IMR-90 (cell line): ENCODE results near the gene CD1D. TPM values are rescaled to one million over a fixed set of nuclear protein-coding genes. Genes with fewer than 3 reads are reported as not detected.

Source experiments
- ATAC-seq: fragments of 200-7000 bp; cut with Tn5 transposase; 2 replicates; pipeline ENCODE4 v1.9.1; 2020; ENCODE audit warnings: low read depth, mild to moderate bottlenecking, moderate library complexity
- BruUV-seq: library from RNA; stranded (reverse); fragments of 400-500 nt; replicated peaks from 2 replicates; lab custom pipeline; 2021; lab: Mats Ljungman, UMichigan
- CTCF ChIA-PET: fragments of 300-600 bp; formaldehyde crosslinking; extraction: SDS; loops from one replicate; lab custom pipeline; 2021; ENCODE audit warnings: antibody characterized with exemption; lab: Yijun Ruan, JAX
- POLR2A ChIA-PET: fragments of 300-600 bp; sonication (Branson Sonifier 250); formaldehyde crosslinking; loops from one replicate; lab custom pipeline; 2022; ENCODE audit warnings: antibody characterized with exemption; ENCODE audit not compliant: unreplicated experiment; lab: Charles Lee
- DNase-seq: peaks from one replicate; pipeline ENCODE4 v3.0.0; 2013
- H2AFZ ChIP-seq: replicated peaks from 2 replicates; pipeline ENCODE3; 2013; ENCODE audit warnings: low read length, mild to moderate bottlenecking; ENCODE audit not compliant: poor library complexity
- H2AK5ac ChIP-seq: 2 replicates; pipeline ENCODE4 v1.6.1; 2013; ENCODE audit warnings: low read depth, low read length, inconsistent platforms
- H2AK9ac ChIP-seq: replicated peaks from 2 replicates; pipeline ENCODE3; 2013; ENCODE audit warnings: mild to moderate bottlenecking, low read depth, low read length, moderate library complexity; ENCODE audit not compliant: poor library complexity
- H2BK120ac ChIP-seq: 2 replicates; pipeline ENCODE4 v1.6.1; 2013; ENCODE audit warnings: low read depth, low read length, inconsistent platforms
- H2BK15ac ChIP-seq: 3 replicates; pipeline ENCODE4 v1.6.1; 2013; ENCODE audit warnings: low read depth, low read length, inconsistent platforms
- H2BK20ac ChIP-seq: 2 replicates; pipeline ENCODE4 v1.6.1; 2013; ENCODE audit warnings: low read depth, mild to moderate bottlenecking, inconsistent platforms, low read length, moderate library complexity
- H2BK5ac ChIP-seq: 2 replicates; pipeline ENCODE4 v1.6.1; 2013; ENCODE audit warnings: mild to moderate bottlenecking, low read depth, low read length, inconsistent platforms; ENCODE audit not compliant: poor library complexity, severe bottlenecking
- H3K14ac ChIP-seq: replicated peaks from 2 replicates; pipeline ENCODE4 v1.6.1; 2013; ENCODE audit warnings: low read depth, low read length, inconsistent platforms
- H3K18ac ChIP-seq: 2 replicates; pipeline ENCODE4 v1.6.1; 2013; ENCODE audit warnings: low read depth, low read length, control low read depth
- H3K23ac ChIP-seq: 2 replicates; pipeline ENCODE4 v1.6.1; 2013; ENCODE audit warnings: low read depth, low read length, inconsistent platforms
- H3K27ac ChIP-seq: 2 replicates; pipeline ENCODE4 v1.5.1; 2013; ENCODE audit warnings: mild to moderate bottlenecking, control low read depth, low read length; ENCODE audit not compliant: insufficient read depth
- H3K27me3 ChIP-seq: 2 replicates; pipeline ENCODE4 v1.6.1; 2013; ENCODE audit warnings: low read length; ENCODE audit not compliant: control insufficient read depth, insufficient read depth
- H3K36me3 ChIP-seq: 2 replicates; pipeline ENCODE4 v1.6.1; 2013; ENCODE audit warnings: low read length, mixed read lengths; ENCODE audit not compliant: control insufficient read depth, insufficient read depth
- H3K4ac ChIP-seq: 2 replicates; pipeline ENCODE4 v1.6.1; 2013; ENCODE audit warnings: low read depth, low read length, inconsistent platforms
- H3K4me1 ChIP-seq: 2 replicates; pipeline ENCODE4 v1.6.1; 2013; ENCODE audit warnings: low read length, mixed read lengths; ENCODE audit not compliant: control insufficient read depth, insufficient read depth
- H3K4me2 ChIP-seq: 2 replicates; pipeline ENCODE4 v1.6.1; 2013; ENCODE audit warnings: low read depth, mild to moderate bottlenecking, control low read depth, low read length, moderate library complexity
- H3K4me3 ChIP-seq: 2 replicates; pipeline ENCODE4 v1.5.1; 2013; ENCODE audit warnings: low read depth, mild to moderate bottlenecking, control low read depth, low read length, moderate library complexity; ENCODE audit not compliant: insufficient read depth
- H3K56ac ChIP-seq: 2 replicates; pipeline ENCODE4 v1.6.1; 2013; ENCODE audit warnings: low read length, inconsistent platforms; ENCODE audit not compliant: insufficient read depth; ENCODE audit errors: extremely low read depth
- H3K79me1 ChIP-seq, 2 experiments: 2 replicates each; pipeline ENCODE4 v1.6.1; 2013; ENCODE audit warnings: low read length in 2 of 2, inconsistent platforms in 1 of 2, low read depth in 1 of 2
- H3K9ac ChIP-seq: 2 replicates; pipeline ENCODE4 v1.6.1; 2013; ENCODE audit warnings: low read depth, low read length, control low read depth
- H3K9me1 ChIP-seq: 2 replicates; pipeline ENCODE4 v1.6.1; 2013; ENCODE audit warnings: low read length, inconsistent platforms; ENCODE audit not compliant: insufficient read depth
- H3K9me3 ChIP-seq: 2 replicates; pipeline ENCODE4 v1.6.1; 2013; ENCODE audit warnings: low read length; ENCODE audit not compliant: control insufficient read depth, insufficient read depth
- H4K20me1 ChIP-seq: 2 replicates; pipeline ENCODE4 v1.6.1; 2013; ENCODE audit warnings: low read length, inconsistent platforms; ENCODE audit not compliant: insufficient read depth
- H4K5ac ChIP-seq: 2 replicates; pipeline ENCODE4 v1.6.1; 2013; ENCODE audit warnings: mild to moderate bottlenecking, low read depth, low read length, control low read depth
- H4K8ac ChIP-seq, 2 experiments: 2 replicates each; pipeline ENCODE4 v1.6.1; 2013; ENCODE audit warnings: low read depth in 2 of 2, low read length in 2 of 2, control low read depth in 1 of 2, inconsistent platforms in 1 of 2
- H4K91ac ChIP-seq: 2 replicates; pipeline ENCODE4 v1.6.1; 2013; ENCODE audit warnings: low read depth, low read length, inconsistent platforms; ENCODE audit not compliant: insufficient read depth
- CEBPB ChIP-seq: IDR thresholded peaks from 2 replicates; pipeline ENCODE4 v1.6.1; 2012; ENCODE audit warnings: low read depth, low read length, improper control_type of control experiment
- MAFK ChIP-seq: IDR thresholded peaks from 2 replicates; pipeline ENCODE4 v1.6.1; 2012; ENCODE audit warnings: low read depth, low read length, improper control_type of control experiment
- MAZ ChIP-seq: IDR thresholded peaks from 2 replicates; pipeline ENCODE4 v1.6.1; 2012; ENCODE audit warnings: low read depth, mild to moderate bottlenecking, low read length, improper control_type of control experiment, moderate library complexity, borderline replicate concordance
- MXI1 ChIP-seq: IDR thresholded peaks from 2 replicates; pipeline ENCODE4 v1.6.1; 2012; ENCODE audit warnings: low read depth, mild to moderate bottlenecking, low read length, moderate library complexity, borderline replicate concordance
- RCOR1 ChIP-seq: IDR thresholded peaks from 2 replicates; pipeline ENCODE4 v1.6.1; 2012; ENCODE audit warnings: mild to moderate bottlenecking, low read length, improper control_type of control experiment; ENCODE audit not compliant: insufficient replicate concordance
- RFX5 ChIP-seq: IDR thresholded peaks from 2 replicates; pipeline ENCODE4 v1.8.0; 2012; ENCODE audit warnings: low read depth, mild to moderate bottlenecking, low read length, moderate library complexity
- SMC3 ChIP-seq: fragments of 150-350 bp; IDR thresholded peaks from 2 replicates; pipeline ENCODE4 v1.6.1; 2016; ENCODE audit warnings: low read depth, mild to moderate bottlenecking, antibody characterized with exemption, low read length, moderate library complexity
- WGBS, 2 experiments: methylation state at CpG; one replicate each; pipeline versions ENCODE4 v1.1.5 to v1.1.7; 2013; ENCODE audit warnings: missing lambda C conversion rate in 2 of 2; ENCODE audit not compliant: insufficient read length in 1 of 2; ENCODE audit errors: extremely low coverage in 2 of 2; 5-methylcytosine and 5-hydroxymethylcytosine counted together
- dilution Hi-C: fragments of 300-500 bp; cut with HindIII; formaldehyde crosslinking; loops from one replicate; pipeline ENCODE4 v1.14.3; 2018; ENCODE audit warnings: low sequenced_read_pairs; ENCODE audit not compliant: unreplicated experiment
- in situ Hi-C: fragments of 300-500 bp; cut with MboI; formaldehyde crosslinking; loops from 3 replicates; pipeline ENCODE4 v1.14.3; 2019; ENCODE audit warnings: low sequenced_read_pairs, inconsistent platforms, mixed read lengths
- intact Hi-C: fragments of 100-400 bp; cut with micrococcal nuclease; formaldehyde crosslinking; loops from 2 replicates; pipeline ENCODE4 v1.10.0; 2022
- polyA plus RNA-seq, 3 experiments: library from polyadenylated mRNA; depleted of rRNA; stranded (reverse); fragments of >200 nt; gene quantifications; 2 replicates each; pipeline ENCODE4 v1.2.3, GENCODE V29; 2012; ENCODE audit warnings: low replicate concordance in 1 of 3
- total RNA-seq: library from RNA; depleted of rRNA; stranded (reverse); fragments of >200 nt; gene quantifications from 2 replicates; pipeline ENCODE4 v1.2.3, GENCODE V29; 2012
- TF ChIP-seq, protein P1 (sequence below): conservative IDR thresholded peaks from 2 replicates; pipeline ENCODE4 v1.5.1; 2012; ENCODE audit warnings: mild to moderate bottlenecking, low read depth, low read length, improper control_type of control experiment

Gene CD1D
- total and polyA plus RNA-seq, 2 of the 4 experiments (the other 2 are of a cell fraction) = not detected

DNA sequence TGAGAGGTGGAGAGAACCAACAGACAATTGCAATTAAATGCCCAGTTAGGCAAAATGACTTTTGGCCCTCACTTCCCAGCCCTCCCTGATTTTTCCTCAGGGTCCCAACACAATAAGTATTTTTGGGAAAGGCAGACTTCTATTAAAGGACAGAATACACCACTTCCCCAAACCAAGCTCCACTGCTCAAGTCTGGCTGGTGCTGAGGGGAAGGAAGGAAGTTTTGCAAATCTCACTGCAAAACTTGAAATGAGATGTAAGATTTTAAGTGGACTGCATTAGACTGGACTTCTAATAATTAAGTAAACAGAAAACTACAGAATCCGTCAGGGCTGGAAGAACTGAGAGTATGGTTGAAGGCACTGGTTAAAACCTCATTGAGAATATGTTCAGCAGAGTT, 32.2 kb upstream of the CD1D start:
- H4K5ac ChIP-seq = no peak overlapping the region
- DNase-seq (no peak), ATAC-seq (no peak)
- no peak overlapping the region for H3K18ac ChIP-seq
- no TSS peak for BruUV-seq
- no peaks in the 10 kb centered on the region for H3K79me1 ChIP-seq
- no peak overlapping the region for H3K4me3 ChIP-seq
- no peak overlapping the region for H3K56ac ChIP-seq
- dilution Hi-C loops = loop anchor here (25.0 kb wide), 1 partner anchor 186 kb away; no protein-coding TSS in a partner anchor
- H4K91ac ChIP-seq = no peak overlapping the region
- no peak overlapping the region for H3K9ac ChIP-seq
- CTCF ChIA-PET = no interaction called here
- H3K27ac ChIP-seq = no peak overlapping the region
- POLR2A ChIA-PET = no interaction called here
- H3K14ac ChIP-seq = no peak overlapping the region
- no peaks in the 10 kb centered on the region for H3K9me3 ChIP-seq
- no peak overlapping the region for H2AK9ac ChIP-seq
- no peak for TF ChIP-seq SMC3
- TF ChIP-seq MAFK = no peak
- TF ChIP-seq RFX5 = no peak
- TF ChIP-seq MXI1 = no peak
- TF ChIP-seq, protein P1, sequence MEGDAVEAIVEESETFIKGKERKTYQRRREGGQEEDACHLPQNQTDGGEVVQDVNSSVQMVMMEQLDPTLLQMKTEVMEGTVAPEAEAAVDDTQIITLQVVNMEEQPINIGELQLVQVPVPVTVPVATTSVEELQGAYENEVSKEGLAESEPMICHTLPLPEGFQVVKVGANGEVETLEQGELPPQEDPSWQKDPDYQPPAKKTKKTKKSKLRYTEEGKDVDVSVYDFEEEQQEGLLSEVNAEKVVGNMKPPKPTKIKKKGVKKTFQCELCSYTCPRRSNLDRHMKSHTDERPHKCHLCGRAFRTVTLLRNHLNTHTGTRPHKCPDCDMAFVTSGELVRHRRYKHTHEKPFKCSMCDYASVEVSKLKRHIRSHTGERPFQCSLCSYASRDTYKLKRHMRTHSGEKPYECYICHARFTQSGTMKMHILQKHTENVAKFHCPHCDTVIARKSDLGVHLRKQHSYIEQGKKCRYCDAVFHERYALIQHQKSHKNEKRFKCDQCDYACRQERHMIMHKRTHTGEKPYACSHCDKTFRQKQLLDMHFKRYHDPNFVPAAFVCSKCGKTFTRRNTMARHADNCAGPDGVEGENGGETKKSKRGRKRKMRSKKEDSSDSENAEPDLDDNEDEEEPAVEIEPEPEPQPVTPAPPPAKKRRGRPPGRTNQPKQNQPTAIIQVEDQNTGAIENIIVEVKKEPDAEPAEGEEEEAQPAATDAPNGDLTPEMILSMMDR = no peak
- no peak for TF ChIP-seq CEBPB
- no peak for TF ChIP-seq MAZ
- TF ChIP-seq RCOR1 = no peak
- no peak overlapping the region for H2BK5ac ChIP-seq
- peaks cover 6% of the 10 kb centered on the region for H3K9me1 ChIP-seq
- H3K4me1 ChIP-seq = peaks cover 3% of the 10 kb centered on the region
- no peak overlapping the region for H2BK15ac ChIP-seq
- no CpG with 5 or more reads among the region's 1 CpG for WGBS, 2 experiments
- no peaks in the 10 kb centered on the region for H3K36me3 ChIP-seq
- H2BK120ac ChIP-seq = no peak overlapping the region
- H4K8ac ChIP-seq = peak overlapping the region in 1 of 2 experiments; percentile 100; a peak in 1 of 4 replicates
- no peak overlapping the region for H2BK20ac ChIP-seq
- H3K23ac ChIP-seq = no peak overlapping the region
- no peak overlapping the region for H2AK5ac ChIP-seq
- in situ Hi-C loops = loop anchor here (25.0 kb wide), 1 partner anchor 786 kb away; no protein-coding TSS in a partner anchor
- no peak overlapping the region for H3K4me2 ChIP-seq
- no peak overlapping the region for H2AFZ ChIP-seq
- H4K20me1 ChIP-seq = no peaks in the 10 kb centered on the region
- intact Hi-C loops = no loop called here
- no peaks in the 10 kb centered on the region for H3K27me3 ChIP-seq
- no peak overlapping the region for H3K4ac ChIP-seq
